Tongue (tissue), 2 donors: ENCODE data around the gene OR10G2. TPM values are rescaled to one million over a fixed set of nuclear protein-coding genes. Genes with fewer than 3 reads are reported as not detected.
"Not testable (repeated sequence)": the region's sequence is repeated elsewhere in the genome, so short reads cannot be mapped to it uniquely, and the experiment has no call there.

Source experiments
- DNase-seq: peaks from one replicate; pipeline ENCODE4 v3.0.0-alpha.2; 2015
- total RNA-seq: library from RNA; depleted of rRNA; stranded (reverse); fragments of >200 nt; gene quantifications from one replicate; pipeline ENCODE4 v1.2.3, GENCODE V29; 2014

The OR10G2 gene, protein sequence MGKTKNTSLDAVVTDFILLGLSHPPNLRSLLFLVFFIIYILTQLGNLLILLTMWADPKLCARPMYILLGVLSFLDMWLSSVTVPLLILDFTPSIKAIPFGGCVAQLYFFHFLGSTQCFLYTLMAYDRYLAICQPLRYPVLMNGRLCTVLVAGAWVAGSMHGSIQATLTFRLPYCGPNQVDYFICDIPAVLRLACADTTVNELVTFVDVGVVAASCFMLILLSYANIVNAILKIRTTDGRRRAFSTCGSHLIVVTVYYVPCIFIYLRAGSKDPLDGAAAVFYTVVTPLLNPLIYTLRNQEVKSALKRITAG
- total RNA-seq: not detected

DNA sequence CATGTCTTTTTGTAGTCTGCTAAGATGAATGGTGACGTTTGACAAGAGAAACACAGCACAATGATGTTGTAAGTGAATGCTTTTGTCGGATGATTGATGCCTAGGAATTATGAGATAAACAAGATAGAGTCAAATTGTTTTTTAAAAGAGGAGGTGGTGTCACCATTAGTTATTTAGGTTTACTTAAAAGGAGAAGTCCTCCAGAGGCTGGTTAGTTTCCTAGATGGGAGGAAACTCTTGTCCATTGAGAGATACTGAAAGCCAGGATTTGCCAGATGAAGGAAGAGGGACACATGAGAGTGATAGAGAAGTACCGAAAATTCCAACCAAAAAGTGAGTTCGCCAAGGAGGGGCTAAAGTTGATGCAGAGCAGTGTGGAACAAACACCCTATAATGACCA, at the start of gene OR10G2:
TSS of gene OR10G2 (minus strand) at position 101 of the 400 bp plus-strand sequence. CDS start at position 3, 98 bp downstream.
- DNase-seq: no peak

DNA sequence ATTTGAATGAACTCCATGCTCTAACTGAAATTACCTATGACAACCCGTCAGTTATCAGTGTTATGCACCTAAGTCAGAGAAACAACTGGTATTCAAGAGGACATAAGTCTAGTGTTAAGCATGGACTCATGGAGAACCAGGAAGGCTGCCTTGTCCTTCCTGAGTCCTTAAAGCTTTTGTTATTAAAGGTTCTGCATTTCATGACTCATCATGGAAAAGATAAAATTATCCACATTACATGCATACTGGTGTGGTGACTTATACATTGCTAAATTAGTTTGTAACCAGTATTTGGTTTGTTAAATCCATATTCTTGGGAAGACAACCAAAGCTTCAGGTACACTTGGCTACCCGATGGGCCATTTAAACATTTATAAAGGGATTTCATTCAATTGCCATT, 45.3 kb upstream of the OR10G2 start:
- DNase-seq: no peak

DNA sequence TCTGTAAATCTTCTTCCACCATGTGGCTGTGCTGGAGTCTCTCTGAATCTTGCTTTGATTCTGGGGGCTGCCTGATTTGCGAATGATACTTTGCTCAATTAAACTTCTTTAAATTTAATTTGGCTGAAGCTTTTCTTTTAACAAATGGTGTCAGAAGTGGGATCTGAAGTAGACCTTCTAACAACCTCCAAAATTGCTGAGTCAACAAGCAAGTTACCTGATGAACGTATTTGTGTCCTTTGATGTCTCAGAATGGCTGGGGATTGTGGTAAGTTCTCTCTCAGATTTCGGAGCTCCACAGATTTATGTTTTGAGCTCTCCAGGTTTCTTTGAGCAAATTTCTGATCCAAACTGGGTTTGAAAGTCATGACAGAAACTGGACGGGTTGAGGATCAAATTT, 40.8 kb upstream of the OR10G2 start:
- DNase-seq: no peak

DNA sequence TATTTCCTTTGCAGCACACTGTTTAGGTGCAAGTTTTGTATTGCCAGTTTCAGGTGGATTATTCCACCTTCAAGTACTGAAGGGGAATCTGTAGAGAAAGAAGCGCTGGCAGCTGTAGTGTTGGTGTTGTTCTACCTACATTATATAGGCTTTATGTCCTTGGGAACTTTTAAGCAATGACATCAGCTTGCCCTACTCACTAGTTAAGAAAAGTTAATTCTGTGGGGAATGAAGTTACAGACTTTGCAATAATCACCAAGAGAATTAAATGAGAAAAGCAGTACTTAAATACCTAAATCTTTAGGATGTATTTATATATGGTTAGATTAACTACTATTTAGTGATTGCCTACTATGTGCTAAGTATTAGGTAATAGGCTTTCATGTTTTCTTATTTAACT, 39.0 kb upstream of the OR10G2 start, which contains the start of gene OR4E1:
TSS of gene OR4E1 (minus strand) at position 101 of the 400 bp plus-strand sequence. CDS start 2,883 bp downstream, outside the sequence.
- no peak for DNase-seq

DNA sequence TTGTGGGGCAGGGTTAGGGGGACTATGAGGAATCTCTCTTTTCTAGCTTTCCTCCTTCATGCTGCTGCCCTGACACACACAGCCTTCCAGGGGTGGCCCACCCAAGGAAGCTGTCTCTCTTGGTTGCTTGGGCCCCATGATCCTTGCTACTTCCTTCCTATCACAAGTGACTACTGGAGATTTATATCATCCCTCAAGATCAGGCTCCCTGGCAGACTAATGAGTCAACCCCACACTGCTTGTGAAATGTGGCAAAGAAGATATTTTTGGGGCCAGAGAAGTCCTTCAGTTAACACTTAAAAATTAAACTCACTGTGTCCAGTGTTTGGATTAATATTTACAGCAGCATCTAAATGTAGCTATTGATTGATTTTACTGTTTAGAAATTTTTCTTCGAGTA, 37.4 kb upstream of the OR10G2 start:
- no peak for DNase-seq

DNA sequence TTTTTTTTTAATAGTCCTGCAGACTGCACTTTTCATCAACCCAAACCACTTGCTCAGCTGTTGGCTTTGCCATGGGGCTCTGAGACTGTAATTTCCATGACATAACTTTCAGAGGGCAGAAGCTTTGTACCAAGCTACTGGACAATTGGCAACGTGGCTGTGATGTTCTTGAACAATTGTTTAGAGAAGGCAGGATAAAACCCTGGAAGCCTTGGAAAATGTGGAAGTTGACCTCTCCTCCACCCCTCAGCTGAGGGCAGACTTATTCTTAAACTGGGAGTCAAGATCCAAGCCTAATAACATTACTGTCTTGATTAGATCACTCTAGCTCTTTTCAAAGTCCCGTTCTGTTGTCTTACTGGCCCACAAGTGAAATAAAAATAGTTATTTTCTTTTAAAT, 36.6 kb upstream of the OR10G2 start:
- DNase-seq: no peak

DNA sequence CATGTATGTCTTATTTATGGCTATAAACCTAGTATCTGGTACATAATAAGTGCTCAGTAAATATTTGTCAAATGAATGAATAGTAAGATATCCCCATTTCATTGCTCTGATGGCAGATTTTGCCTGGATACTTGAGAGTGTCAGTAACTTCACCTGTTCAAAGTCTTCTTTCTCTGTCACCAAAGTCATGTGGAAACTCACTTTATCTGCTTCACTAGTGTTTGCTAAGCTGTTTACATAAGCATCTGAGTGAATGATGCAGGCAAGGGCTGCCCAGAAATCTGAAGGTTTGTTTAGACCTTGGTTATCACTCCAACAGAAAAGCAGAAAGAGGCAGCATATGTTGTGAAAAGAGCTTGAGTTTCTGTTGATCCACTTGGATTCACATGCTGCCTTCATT, 34.5 kb upstream of the OR10G2 start:
- DNase-seq: no peak

DNA sequence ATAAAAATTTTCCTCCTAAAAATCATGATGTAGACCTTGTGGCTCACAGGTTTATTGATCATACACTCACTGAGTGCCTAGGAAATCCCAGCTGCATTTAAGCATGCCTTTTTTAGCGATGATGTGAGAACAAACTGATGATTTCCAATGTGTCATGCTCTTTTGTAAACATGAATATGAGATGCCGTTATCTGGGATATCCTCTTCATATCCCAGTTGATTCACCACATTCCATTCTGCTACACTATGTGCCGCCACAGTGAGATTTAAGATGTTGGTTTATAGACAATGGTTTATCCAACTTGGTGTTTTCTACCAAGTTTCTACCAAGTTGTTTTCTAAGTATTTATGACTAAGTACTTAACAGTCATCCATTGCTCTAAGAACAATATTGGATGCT, 33.6 kb upstream of the OR10G2 start:
- DNase-seq: no peak

DNA sequence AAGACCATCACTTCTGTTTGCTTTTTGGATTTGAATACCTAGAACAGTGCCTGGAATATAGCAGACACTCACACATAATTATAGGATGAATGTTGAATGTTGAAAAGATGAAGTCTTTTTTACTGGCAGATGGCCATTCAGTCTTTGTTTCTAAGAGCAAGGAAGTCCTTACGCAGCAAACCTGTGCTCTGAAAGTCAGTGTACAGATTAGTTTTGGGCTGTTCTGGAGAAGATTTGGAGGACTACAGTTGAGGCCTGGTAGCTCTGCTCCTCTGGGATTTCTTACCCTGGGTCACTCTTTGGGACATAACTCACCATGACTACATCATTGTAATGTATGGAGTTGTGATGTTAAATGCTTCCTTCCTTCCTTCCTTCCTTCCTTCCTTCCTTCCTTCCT, 22.2 kb upstream of the OR10G2 start:
- DNase-seq: no peak

DNA sequence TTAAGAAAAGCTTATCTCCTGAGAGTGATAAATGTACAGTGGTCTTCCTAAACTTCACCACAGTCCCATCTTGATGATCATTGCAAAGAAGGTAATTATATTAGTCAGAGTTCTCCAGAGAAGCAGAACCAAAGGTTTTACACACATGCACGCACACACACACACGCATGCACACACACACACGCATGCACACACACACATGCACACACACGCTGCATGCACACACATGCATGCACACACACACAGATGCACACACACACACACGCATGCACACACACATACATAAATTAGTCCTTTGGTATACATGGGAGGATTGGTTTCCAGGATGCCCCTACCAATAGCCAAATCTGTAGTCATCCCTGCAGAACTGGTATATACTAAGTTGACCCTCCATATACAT, 19.5 kb upstream of the OR10G2 start:
- no peak for DNase-seq

DNA sequence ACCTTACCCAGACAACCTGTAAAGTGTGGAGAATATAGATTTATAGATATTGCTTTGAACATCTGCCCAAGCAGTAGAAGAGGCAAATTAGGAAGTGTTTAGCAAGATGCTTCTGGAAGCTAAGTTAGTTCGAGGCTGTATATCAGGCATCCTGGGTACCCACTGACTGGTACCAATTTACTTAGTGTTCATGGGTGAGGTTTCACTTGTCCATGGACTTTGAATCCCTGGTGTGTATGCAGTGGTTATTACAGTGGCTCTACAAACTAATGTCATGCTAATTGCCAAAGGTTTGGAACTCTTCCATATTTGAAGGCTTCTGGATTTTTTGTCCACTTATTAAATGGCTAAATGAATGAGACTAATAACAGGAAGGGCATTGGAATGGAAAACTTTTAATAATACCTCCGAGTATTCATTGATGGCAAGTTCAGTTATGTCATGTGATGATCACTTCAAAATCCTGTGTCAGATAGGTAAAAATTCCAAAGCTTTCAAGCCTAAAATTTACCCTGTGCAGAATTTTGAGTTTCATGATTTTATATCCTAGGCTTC, 18.7 kb upstream of the OR10G2 start, which contains the start of gene OR4E2:
TSS of gene OR4E2 (plus strand) at position 505 of the 555 bp plus-strand sequence. CDS start 11,248 bp downstream, outside the sequence.
- DNase-seq: no peak

DNA sequence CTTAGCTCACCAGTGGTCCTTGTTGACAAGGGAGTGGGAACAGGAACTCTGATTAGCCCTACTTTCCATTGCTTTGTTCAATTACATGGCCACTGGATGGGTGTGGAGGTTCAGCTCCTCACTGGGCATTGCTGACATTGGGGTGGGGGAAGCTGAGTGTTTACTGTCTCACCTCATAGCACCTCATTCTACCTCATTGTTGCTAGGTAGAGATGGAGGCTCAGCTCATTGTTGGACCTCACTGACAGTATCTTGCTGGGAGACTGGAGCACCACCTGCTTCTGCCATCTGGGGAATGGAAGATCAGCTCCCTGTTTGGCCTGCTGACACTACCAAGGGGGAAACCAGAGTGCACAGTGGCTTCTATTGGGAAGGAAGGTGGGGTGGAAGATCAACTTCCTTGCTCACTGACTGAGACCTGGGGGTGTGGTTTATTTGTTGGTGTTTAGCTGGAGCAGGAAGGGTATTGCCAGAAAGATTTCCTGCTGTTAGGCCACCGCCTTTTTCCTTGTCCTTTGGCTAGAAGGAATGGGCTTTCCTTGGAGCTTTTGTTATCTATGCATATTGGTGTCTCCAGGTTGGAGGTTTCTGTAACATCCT, 17.6 kb upstream of the OR10G2 start:
- no peak for DNase-seq

DNA sequence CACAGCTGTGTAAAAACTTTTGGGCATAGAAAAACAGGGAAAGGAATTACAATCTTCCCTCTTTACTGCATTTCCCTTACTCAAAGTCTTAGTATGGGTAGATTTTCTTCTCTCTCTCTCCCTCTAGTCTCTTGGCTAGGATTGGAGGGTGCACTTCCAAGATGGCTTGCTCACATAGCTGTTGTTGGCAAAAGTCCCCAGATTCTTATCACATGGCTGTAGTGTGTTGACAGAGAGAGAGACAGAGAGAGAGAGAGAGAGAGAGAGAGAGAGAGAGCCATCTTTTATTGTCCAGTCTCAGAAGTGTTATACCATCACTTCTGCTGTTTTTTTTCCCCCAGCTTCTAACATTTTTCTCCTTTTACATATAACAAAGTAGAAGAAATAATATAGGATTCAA, 12.6 kb upstream of the OR10G2 start:
- no peak for DNase-seq

DNA sequence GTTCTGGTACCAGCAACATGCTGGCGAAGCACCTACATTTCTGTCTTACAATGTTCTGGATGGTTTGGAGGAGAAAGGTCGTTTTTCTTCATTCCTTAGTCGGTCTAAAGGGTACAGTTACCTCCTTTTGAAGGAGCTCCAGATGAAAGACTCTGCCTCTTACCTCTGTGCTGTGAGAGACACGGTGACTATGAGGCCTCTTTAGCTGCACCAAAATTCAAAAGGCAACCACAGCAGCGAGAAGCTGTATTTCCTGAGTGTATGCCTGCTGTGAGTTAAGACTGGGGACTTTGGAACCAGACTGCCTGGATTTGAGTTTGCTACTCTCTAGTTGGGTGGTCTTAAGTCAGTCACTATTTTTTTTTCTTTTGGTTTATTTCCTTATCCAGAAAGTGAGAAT, 8.7 kb upstream of the OR10G2 start:
- DNase-seq: no peak

DNA sequence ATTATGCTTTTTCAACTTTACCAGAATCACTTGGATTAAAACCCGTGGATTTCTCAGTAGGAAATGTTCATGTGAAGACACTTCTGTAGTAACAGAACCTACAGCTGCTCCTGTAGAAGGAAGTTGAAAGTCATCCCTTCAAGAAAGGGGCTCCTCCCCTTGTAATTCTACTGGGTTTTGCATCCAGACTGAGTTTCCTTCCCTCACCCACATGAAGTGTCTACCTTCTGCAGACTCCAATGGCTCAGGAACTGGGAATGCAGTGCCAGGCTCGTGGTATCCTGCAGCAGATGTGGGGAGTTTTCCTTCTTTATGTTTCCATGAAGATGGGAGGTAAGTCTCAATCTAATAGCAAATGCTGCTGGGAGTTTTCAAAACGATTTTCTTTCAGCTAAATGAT, 7.9 kb upstream of the OR10G2 start:
- DNase-seq: no peak

DNA sequence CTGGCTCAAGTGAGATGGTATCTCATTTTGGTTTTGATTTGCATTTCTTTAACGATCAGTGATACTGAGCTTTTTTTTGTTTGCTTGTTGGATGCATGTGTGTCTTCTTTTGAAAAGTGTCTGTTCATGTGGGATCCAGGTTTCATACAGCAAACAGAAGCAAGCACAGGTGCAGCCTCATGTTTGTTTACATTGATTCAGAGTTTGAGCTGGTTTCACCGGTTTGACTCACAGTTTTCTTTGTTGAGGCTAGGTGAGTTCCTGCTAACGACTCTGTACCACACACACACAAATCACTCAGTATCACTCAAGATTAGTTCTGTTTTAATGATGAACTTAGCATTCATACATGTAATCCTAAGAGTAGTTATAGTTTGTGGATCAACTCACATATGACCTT, 3.7 kb downstream of the OR10G2 start:
- DNase-seq: peak; percentile 6

DNA sequence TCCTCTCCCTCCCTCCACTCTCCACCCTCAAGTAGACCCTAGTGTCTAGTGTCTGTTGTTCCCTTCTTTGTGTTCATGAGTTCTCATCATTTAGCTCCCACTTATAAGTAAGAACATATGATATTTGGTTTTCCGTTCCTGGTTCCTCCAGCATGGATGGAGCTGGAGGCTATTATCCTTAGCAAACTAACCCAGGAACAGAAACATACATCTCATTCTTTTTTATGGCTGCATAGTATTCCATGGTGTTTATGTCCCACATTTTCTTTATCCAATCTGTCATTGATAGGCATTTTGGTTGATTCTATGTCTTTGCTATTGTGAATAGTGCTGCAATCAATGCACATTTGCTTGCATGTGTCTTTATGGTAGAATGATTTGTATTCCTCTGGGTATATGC, 4.2 kb downstream of the OR10G2 start:
- not testable (repeated sequence) for DNase-seq

DNA sequence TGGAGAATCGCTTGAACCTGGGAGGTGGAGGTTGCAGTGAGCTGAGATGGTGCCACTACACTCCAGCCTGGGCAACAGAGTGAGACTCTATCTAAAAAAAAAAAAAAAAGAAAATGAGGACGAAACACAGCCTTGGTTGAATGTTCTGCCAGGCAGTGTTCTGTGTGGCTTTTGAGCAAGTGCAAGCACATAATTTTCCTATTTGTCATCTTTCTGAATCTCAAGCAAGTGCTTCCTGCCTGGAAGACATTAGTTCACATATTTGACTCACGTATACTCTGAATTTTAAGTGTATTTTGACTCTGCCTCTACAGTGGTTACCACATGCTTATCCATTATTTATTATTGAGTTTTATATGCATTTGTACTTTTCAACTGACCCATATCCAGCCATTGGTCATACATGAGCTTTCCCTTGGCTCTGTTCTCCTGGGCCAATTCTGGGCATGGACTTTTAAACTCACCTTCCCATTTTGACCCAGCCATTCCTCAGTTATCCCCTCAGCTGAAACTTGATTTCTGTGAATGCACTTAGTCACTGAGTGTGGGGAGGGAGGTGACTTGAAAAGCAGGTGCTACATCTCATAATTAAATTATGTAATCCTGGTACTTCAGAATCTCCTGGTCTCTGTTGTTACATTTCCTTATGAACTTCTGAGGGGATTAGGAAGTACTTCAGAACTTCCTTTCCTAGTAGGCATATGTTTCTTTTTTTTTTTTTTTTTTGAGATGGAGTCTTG, 8.1 kb downstream of the OR10G2 start:
- no peak for DNase-seq

DNA sequence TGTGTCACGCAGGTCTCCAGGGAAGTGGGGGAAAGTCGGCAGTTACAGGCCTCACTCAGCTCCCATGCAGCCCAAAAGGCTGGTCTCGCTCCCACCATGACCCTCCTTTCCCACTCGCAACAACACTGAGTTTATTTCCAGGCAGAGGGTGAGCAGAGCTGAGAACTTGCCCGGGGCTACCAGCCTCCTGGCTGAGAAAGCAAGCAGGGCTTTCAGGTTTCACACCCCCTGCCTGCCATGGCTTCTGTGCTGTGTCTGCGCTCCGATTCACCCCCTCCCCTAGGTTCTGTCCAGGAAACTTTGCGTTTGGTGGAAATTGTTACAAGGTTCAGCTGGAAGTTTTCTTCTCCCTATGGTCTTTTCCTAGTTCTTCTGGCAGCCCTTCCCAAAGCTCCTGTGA, 17.1 kb downstream of the OR10G2 start:
- no peak for DNase-seq

DNA sequence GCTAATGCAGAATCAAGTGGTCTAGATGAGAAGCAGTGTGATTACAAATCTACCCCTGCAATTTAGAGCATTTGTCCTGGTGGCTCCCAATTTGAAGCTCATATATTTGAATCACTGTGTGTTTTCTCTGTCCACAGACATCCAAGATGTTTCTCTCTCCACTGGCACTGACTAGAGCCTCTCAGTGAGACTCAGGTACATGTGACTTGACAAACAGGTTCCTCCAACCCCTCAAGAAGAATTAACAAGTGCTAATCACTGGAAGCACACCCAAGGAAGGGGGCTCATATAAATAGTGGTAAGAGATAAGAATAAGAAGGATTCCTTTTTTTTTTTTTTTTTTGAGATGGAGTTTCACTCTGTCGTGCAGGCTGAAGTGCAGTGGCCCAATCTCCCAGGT, 20.5 kb downstream of the OR10G2 start:
- DNase-seq: no peak

DNA sequence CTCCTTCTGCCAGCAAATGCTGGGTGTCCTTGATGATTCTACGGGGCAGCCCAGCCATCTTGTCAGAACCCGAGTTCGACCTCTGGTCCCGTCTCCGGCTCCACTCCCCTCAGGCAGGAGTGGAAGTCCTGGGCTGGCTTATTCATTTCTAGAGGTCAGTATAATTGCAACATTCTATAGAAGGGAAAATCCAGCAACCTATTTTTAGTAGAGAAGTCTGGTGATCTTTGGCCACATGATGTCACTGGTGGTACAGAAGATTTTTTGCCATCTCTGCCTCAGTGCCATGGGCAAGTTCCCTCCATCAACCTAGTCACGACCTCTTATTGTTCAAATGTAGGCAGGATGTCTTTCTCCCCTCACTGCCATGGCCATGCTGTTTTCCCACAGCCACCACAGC, 22.4 kb downstream of the OR10G2 start:
- DNase-seq: no peak

DNA sequence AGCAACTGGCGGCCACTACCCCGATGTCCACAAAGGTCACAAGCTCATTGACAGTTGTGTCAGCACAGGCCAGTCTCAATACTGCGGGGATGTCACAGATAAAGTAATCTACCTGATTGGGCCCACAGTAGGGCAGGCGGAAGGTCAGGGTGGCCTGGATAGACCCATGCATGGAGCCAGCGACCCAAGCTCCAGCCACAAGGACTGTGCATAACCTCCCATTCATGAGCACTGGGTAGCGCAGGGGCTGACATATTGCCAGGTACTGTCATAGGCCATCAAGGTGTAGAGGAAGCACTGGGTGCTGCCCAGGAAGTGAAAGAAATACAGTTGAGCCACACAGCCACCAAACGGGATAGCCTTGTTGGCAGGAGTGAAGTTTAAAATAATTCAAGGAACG, 32.6 kb downstream of the OR10G2 start:
- DNase-seq: not testable (repeated sequence)

DNA sequence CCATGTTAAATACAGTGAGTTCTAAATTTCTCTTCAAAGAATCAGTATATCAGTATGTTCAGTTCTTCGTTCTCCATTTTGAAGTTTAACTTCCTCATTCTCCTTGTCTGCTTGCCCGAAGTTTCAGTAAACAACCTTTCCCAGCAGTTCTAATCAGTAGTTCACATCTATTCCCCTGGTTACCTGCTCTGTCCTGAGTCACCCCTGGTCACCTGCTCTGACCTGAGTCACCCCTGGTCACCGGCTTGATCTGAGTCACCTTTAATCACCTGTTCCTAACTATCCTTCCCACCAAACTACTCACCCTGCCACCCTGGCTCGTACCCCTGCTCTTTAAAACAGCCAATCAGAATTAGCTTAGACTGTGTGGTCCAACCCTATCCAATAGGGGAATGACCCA, 45.4 kb downstream of the OR10G2 start:
- no peak for DNase-seq
